NCI-H1436 (cell line): ENCODE data around the gene OSBP.

Experiments used
- DNase-seq: peaks from one replicate; lab custom pipeline; 2025; lab: John Stamatoyannopoulos, UW

Gene OSBP

GRCh38 chr11:59607703-59608454 lies 7.7 kb downstream of the OSBP start:
- DNase-seq = no peak

GRCh38 chr11:59602432-59602831 lies 13.1 kb downstream of the OSBP start:
- no peak for DNase-seq

GRCh38 chr11:59601788-59602187 lies 13.8 kb downstream of the OSBP start:
- DNase-seq = no peak

GRCh38 chr11:59600636-59601035 lies 14.9 kb downstream of the OSBP start:
- no peak for DNase-seq

GRCh38 chr11:59600234-59600633 lies 15.3 kb downstream of the OSBP start:
- DNase-seq = no peak

GRCh38 chr11:59598961-59599360 lies 16.6 kb downstream of the OSBP start:
- no peak for DNase-seq

GRCh38 chr11:59584294-59584693 lies 31.3 kb downstream of the OSBP start:
- DNase-seq = no peak

GRCh38 chr11:59582006-59582405 lies 33.6 kb downstream of the OSBP start:
- no peak for DNase-seq

- no peak for DNase-seq
Measured at GRCh38 chr11:59578369-59578768, 37.2 kb downstream of the OSBP start.

- no peak for DNase-seq
Measured at GRCh38 chr11:59575505-59575904, 40.1 kb downstream of the OSBP start.

GRCh38 chr11:59574932-59575502 lies 40.6 kb downstream of the OSBP start:
- no peak for DNase-seq

GRCh38 chr11:59574467-59574866 lies 41.1 kb downstream of the OSBP start:
- DNase-seq = no peak

GRCh38 chr11:59573216-59573615 lies 42.4 kb downstream of the OSBP start:
- DNase-seq = no peak

- no peak for DNase-seq
Measured at GRCh38 chr11:59572091-59572490, 43.5 kb downstream of the OSBP start.

- DNase-seq = no peak
Measured at GRCh38 chr11:59562292-59562691, 53.3 kb downstream of the OSBP start.

GRCh38 chr11:59560702-59561473 lies 54.7 kb downstream of the OSBP start:
- peak; percentile 65 for DNase-seq

GRCh38 chr11:59560290-59560701 lies 55.3 kb downstream of the OSBP start:
- peak; percentile 68 for DNase-seq

GRCh38 chr11:59559886-59560285 lies 55.7 kb downstream of the OSBP start:
- DNase-seq = no peak

GRCh38 chr11:59558270-59558643 lies 57.3 kb downstream of the OSBP start:
- no peak for DNase-seq

GRCh38 chr11:59556917-59557348 lies 58.6 kb downstream of the OSBP start:
- DNase-seq = no peak

- peak; percentile 15 for DNase-seq
Measured at GRCh38 chr11:59556115-59556916, 59.3 kb downstream of the OSBP start.

- DNase-seq = no peak
Measured at GRCh38 chr11:59555601-59556114, 59.9 kb downstream of the OSBP start.
